ENCODE results near the gene GLT8D2.
A peak's percentile ranks its signal among the peaks of the same experiment; 100 is the strongest.

The GLT8D2 gene

GRCh38 chr12:104049903-104050356 is at the start of gene GLT8D2:
GLT8D2 (minus strand) TSS chr12:104050187; CDS start chr12:104019648, 30,539 bp downstream.
- DNase-seq (ENCODE audit: low read depth in 2 of 2) = no peak

GRCh38 chr12:104097954-104098353 is 48.0 kb upstream of the GLT8D2 start:
- no peak for DNase-seq (ENCODE audit: low read depth in 2 of 2)

- DNase-seq (ENCODE audit: low read depth in 2 of 2) = no peak
These were observed 45.3 kb upstream of the GLT8D2 start for GRCh38 chr12:104095289-104095688.

- DNase-seq (ENCODE audit: low read depth in 2 of 2) = no peak
These were observed 44.3 kb upstream of the GLT8D2 start for GRCh38 chr12:104094284-104094683.

- DNase-seq (ENCODE audit: low read depth in 2 of 2) = no peak
These were observed 41.1 kb upstream of the GLT8D2 start for GRCh38 chr12:104091136-104091535.

- no peak for DNase-seq (ENCODE audit: low read depth in 2 of 2)
These were observed 40.7 kb upstream of the GLT8D2 start for GRCh38 chr12:104090685-104091084.

- DNase-seq (ENCODE audit: low read depth in 2 of 2) = no peak
These were observed 33.9 kb upstream of the GLT8D2 start for GRCh38 chr12:104083769-104084475.

- no peak for DNase-seq (ENCODE audit: low read depth in 2 of 2)
These were observed 30.8 kb upstream of the GLT8D2 start for GRCh38 chr12:104080764-104081163.

GRCh38 chr12:104079024-104079423 is 29.0 kb upstream of the GLT8D2 start:
- no peak for DNase-seq (ENCODE audit: low read depth in 2 of 2)

GRCh38 chr12:104073699-104074098 is 23.7 kb upstream of the GLT8D2 start:
- DNase-seq (ENCODE audit: low read depth in 2 of 2) = no peak

GRCh38 chr12:104072099-104072498 is 22.1 kb upstream of the GLT8D2 start:
- DNase-seq (ENCODE audit: low read depth in 2 of 2) = no peak

GRCh38 chr12:104064842-104065427 is 14.9 kb upstream of the GLT8D2 start:
- DNase-seq (ENCODE audit: low read depth in 2 of 2) = no peak

- peak; percentile 79 to 81 for DNase-seq (ENCODE audit: low read depth in 2 of 2)
These were observed 14.2 kb upstream of the GLT8D2 start, which contains the start of gene HCFC2 for GRCh38 chr12:104064031-104064841. HCFC2 (plus strand) TSS chr12:104064531; CDS start chr12:104064561, 30 bp downstream.

GRCh38 chr12:104063712-104064030 is 13.7 kb upstream of the GLT8D2 start:
- no peak for DNase-seq (ENCODE audit: low read depth in 2 of 2)

- DNase-seq (ENCODE audit: low read depth in 2 of 2) = no peak
These were observed 10.8 kb upstream of the GLT8D2 start for GRCh38 chr12:104060791-104061190.

- DNase-seq (ENCODE audit: low read depth in 2 of 2) = no peak
These were observed 10.0 kb upstream of the GLT8D2 start for GRCh38 chr12:104059963-104060362.

GRCh38 chr12:104058802-104059201 is 8.8 kb upstream of the GLT8D2 start:
- DNase-seq (ENCODE audit: low read depth in 2 of 2) = no peak

GRCh38 chr12:104057771-104058197 is 7.8 kb upstream of the GLT8D2 start:
- DNase-seq (ENCODE audit: low read depth in 2 of 2) = no peak

- DNase-seq (ENCODE audit: low read depth in 2 of 2) = no peak
These were observed 6.5 kb upstream of the GLT8D2 start for GRCh38 chr12:104056419-104056972.

GRCh38 chr12:104055686-104056388 is 5.8 kb upstream of the GLT8D2 start:
- DNase-seq (ENCODE audit: low read depth in 2 of 2) = no peak

GRCh38 chr12:104054681-104055346 is 4.8 kb upstream of the GLT8D2 start:
- no peak for DNase-seq (ENCODE audit: low read depth in 2 of 2)
